ENCODE data around the gene DLX3.

The DLX3 gene

DNA sequence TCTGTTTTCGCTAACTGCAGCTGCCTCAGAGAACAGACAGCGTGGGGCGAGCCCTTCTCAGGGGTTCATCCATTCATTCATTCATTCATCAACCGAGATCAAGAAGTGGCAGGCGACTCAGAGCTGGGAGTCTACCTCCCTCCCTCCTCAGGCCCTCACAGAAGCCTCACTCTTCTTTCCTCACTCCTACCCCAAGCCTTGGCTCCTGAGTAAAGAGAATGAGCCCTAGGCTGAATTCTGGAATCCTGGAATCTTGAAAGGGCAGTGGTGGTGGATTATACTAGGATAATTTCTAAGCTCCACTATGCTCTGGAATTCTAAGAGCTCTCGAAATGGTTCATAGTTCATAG is 2.3 kb upstream of the DLX3 start:
- DNase-seq (ENCODE audit: low read depth) = no peak
- TF ChIP-seq, protein P1, sequence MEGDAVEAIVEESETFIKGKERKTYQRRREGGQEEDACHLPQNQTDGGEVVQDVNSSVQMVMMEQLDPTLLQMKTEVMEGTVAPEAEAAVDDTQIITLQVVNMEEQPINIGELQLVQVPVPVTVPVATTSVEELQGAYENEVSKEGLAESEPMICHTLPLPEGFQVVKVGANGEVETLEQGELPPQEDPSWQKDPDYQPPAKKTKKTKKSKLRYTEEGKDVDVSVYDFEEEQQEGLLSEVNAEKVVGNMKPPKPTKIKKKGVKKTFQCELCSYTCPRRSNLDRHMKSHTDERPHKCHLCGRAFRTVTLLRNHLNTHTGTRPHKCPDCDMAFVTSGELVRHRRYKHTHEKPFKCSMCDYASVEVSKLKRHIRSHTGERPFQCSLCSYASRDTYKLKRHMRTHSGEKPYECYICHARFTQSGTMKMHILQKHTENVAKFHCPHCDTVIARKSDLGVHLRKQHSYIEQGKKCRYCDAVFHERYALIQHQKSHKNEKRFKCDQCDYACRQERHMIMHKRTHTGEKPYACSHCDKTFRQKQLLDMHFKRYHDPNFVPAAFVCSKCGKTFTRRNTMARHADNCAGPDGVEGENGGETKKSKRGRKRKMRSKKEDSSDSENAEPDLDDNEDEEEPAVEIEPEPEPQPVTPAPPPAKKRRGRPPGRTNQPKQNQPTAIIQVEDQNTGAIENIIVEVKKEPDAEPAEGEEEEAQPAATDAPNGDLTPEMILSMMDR (conservative IDR thresholded peaks at IDR 0.05; ENCODE audit: low read depth, low read length) = no peak
- no peak overlapping the region for H3K4me3 ChIP-seq (ENCODE audit: low read depth, low read length)

DNA sequence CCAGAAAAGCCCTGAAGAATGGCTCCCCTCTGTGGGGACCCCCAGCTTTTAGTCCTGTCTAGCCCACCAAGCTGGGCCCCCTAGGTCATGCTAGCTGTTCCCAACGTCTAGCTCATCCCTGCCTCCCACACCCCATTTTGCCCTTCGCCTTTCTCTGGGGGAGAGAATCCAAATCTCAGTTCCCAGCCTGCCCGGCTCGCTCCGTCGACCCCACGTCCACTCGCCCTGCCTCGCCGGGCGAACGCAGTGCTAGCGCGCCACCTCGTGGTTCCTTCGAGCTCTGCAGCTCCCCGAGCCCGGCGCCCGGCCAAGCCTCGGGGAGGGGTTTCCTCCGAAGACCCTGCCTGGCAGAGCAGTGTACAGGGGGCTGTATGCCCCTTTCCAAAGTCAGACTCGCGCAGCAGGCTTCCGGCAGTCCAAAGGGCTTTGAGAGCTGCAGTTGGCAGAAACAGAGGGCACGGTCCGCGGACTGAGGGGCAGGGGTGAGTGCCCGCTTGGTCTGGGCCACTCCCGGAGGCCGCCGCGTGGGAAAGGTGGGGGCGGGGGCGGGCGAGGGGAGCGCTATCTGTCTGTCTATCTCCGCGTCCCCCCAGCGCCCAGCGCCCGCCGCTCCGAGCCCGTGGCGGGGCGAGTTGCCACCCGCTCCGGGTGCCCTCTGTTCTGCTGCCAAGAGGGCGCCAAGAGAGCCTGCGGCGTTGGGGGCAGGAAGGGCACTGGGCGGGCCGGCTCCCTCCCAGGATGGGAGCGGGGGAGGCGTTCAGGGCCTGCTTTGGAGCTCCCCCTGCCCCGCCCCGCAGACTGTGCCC is 1.7 kb upstream of the DLX3 start:
- peak; percentile 34 for DNase-seq (ENCODE audit: low read depth)
- TF ChIP-seq, protein P1 (conservative IDR thresholded peaks at IDR 0.05; ENCODE audit: low read depth, low read length) = peak; percentile 92
- no peak overlapping the region for H3K4me3 ChIP-seq (ENCODE audit: low read depth, low read length)

DNA sequence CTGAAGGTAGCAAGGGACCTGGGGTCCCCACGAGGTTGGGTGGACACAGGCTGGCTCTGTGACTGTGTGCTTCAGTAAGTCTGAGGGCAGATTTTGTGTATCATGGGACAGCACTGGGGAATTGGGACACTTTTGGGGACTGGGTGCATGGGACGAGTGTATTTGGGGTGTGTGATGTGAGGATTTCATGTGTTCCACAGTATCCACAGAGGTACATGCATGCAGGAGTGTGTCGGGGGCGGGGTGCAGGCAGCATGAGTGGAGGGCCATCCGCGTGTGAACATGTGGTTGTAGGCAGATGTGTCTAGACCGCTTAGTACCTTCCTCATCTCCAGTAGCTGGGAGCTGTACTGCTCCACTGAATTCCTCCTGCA is 1.1 kb upstream of the DLX3 start:
- no peak overlapping the region for H3K4me3 ChIP-seq (ENCODE audit: low read depth, low read length)
- DNase-seq (ENCODE audit: low read depth) = no peak
- TF ChIP-seq, protein P1 (conservative IDR thresholded peaks at IDR 0.05; ENCODE audit: low read depth, low read length) = no peak

DNA sequence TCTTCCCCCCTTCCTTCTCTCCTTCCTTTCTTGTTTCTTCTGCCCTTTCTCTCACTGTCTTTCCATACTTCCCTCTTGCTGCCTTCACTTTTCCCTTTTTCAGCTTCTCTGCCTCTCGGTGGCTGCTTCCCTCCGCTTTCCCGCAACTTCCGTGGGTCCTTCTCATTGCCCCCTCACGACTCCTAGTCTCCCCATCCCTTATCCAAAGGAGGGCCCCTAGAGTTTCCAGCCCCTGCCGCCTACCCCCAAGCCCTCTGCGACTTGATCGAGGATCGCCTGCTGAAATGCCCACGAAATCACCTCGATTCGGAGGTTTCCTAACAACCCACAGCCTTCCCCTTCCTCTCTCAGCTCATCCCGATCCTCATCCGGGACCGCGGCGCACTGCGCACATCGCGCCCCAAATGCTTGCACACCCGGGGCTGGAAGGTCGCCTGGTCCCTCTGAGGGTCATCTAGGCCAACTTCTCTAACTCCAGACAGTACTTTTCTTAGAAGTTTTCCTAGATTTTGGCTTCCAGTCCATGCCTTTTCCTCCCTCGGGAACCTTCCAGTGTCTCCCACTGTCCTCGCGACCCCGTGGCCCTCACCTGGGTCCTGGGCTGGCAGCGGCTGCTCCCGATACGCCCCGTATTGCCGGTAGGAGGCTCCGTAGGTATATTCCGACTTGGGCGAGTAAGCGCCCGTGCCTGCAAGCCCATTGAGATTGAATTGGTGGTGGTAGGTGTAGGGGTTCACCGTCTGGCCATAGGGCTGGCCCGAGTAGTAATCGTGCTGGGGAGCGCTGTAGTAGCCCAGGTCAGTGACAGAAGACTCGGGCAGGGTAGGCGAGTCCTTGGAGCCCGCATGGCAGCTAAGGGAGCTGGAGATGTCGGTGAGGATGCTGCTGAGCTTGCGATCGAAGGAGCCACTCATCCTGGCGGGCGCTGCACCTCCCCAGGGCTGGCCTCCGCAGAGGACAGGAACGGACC is 654 bp downstream of the DLX3 start:
- DNase-seq (ENCODE audit: low read depth) = no peak
- H3K4me3 ChIP-seq (ENCODE audit: low read depth, low read length) = no peak overlapping the region
- TF ChIP-seq, protein P1 (conservative IDR thresholded peaks at IDR 0.05; ENCODE audit: low read depth, low read length) = no peak

DNA sequence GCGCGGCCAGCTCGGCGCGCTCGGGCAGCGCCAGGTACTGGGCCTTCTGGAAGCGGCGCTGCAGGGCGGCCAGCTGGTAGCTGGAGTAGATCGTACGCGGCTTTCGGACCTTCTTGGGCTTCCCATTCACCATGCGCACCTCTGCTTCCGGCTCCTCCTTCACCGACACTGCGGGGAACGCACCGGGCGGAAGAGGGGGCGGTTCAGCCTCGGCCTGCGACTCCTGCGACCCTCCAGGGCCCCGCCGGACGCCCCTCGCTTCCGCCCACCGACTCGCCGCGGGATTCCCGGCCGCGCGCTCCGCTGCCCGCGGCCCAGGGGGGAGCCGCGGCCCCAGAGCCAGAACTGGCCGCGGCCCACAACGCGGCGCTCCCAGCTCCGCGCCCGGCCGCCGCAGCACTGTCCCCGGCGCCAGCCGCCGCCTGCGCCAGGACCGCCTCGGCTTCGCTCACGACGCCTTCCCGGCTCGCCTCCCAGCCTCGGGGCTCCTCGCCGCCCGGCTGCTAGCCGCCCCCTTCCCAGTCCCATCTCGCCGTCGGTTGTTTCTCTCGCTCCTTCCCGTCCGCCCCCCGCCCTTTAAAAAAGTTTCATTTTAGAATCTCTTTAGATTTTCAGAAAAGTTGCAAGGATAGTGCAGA is 1.5 kb downstream of the DLX3 start:
- TF ChIP-seq, protein P1 (conservative IDR thresholded peaks at IDR 0.05; ENCODE audit: low read depth, low read length) = no peak
- H3K4me3 ChIP-seq (ENCODE audit: low read depth, low read length) = peak overlapping the region; percentile 28
- DNase-seq (ENCODE audit: low read depth) = no peak

DNA sequence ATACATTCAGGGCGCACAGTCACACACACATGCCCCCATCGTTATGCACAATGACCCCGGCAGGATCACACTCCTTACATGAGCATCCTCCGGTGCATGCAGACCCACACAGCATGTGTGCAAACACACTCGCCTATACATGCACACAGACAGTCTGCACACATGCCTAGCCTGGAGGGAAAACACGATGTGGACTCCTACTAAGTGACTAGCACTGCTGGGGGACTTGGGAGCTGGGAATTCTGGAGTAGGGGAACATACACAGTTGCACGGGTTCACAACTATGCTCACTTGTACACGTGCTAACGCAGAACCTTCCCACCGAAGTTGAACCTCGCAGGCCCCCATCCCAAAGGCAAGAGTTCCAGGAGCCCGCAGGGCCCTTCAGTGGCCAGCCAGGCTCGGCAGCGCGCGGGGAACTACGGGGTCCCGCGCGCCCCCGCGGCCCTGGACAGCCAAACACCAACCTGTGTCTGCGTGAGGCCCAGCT is 2.0 kb downstream of the DLX3 start:
- DNase-seq (ENCODE audit: low read depth) = no peak
- TF ChIP-seq, protein P1 (conservative IDR thresholded peaks at IDR 0.05; ENCODE audit: low read depth, low read length) = no peak
- H3K4me3 ChIP-seq (ENCODE audit: low read depth, low read length) = no peak overlapping the region
